Neural cell (in vitro differentiated cells): Measurements from ENCODE around the gene MEGF9. TPM values are rescaled to one million over a fixed set of nuclear protein-coding genes. Genes with fewer than 3 reads are reported as not detected.

Experiments
- H2AFZ ChIP-seq: fragments of 200-600, 300-800 bp; sonication (generic), shearing (Covaris generic); 2 replicates; pipeline ENCODE4 v1.6.0; 2014; ENCODE audit warnings: low read depth, mild to moderate bottlenecking, antibody characterized with exemption, low read length, moderate library complexity
- H3F3A ChIP-seq: fragments of 200-600 bp; shearing (Covaris generic); 2 replicates; pipeline ENCODE4 v1.6.1; 2016; ENCODE audit warnings: mild to moderate bottlenecking, moderate library complexity, mixed read lengths, antibody characterized with exemption, low read length; ENCODE audit not compliant: insufficient read depth, poor library complexity, severe bottlenecking
- H3K27ac ChIP-seq: fragments of 200-600, 300-800 bp; sonication (generic), shearing (Covaris generic); 2 replicates; pipeline ENCODE4 v1.5.1; 2014; ENCODE audit warnings: mild to moderate bottlenecking, low read length, moderate library complexity
- H3K27me3 ChIP-seq: fragments of 300-800, 200-600 bp; sonication (generic), shearing (Covaris generic); 2 replicates; pipeline ENCODE4 v1.6.0; 2014; ENCODE audit warnings: mild to moderate bottlenecking, low read depth, low read length, moderate library complexity; ENCODE audit not compliant: insufficient read depth
- H3K36me3 ChIP-seq: fragments of 300-800, 200-600 bp; sonication (generic), shearing (Covaris generic); 2 replicates; pipeline ENCODE4 v1.5.1; 2014; ENCODE audit warnings: mild to moderate bottlenecking, antibody characterized with exemption, low read length, moderate library complexity; ENCODE audit not compliant: insufficient read depth
- H3K4me2 ChIP-seq: fragments of 300-800, 200-600 bp; sonication (generic), shearing (Covaris generic); 2 replicates; pipeline ENCODE4 v1.6.0; 2014; ENCODE audit warnings: mild to moderate bottlenecking, low read length
- H3K4me3 ChIP-seq: fragments of 300-800, 200-600 bp; sonication (generic), shearing (Covaris generic); 2 replicates; pipeline ENCODE4 v1.5.1; 2014; ENCODE audit warnings: mild to moderate bottlenecking, low read length, moderate library complexity
- H3K79me2 ChIP-seq: fragments of 200-600 bp; shearing (Covaris generic); replicated peaks from 2 replicates; pipeline ENCODE4 v1.6.0; 2014; ENCODE audit warnings: mild to moderate bottlenecking, low read length, moderate library complexity; ENCODE audit not compliant: insufficient read depth
- H3K9ac ChIP-seq: fragments of 300-800, 200-600 bp; sonication (generic), shearing (Covaris generic); 2 replicates; pipeline ENCODE4 v1.6.1; 2016; ENCODE audit warnings: mild to moderate bottlenecking, low read length, mixed read lengths
- H3K9me2 ChIP-seq: fragments of 200-600 bp; shearing (Covaris generic); 2 replicates; pipeline ENCODE4 v1.6.1; 2016; ENCODE audit warnings: mild to moderate bottlenecking, low read length, mixed read lengths; ENCODE audit not compliant: insufficient read depth
- H3K9me3 ChIP-seq: fragments of 200-600, 300-800 bp; sonication (generic), shearing (Covaris generic); 2 replicates; pipeline ENCODE4 v1.6.1; 2016; ENCODE audit warnings: mild to moderate bottlenecking, mixed run types, low read length, moderate library complexity, mixed read lengths
- H4K20me1 ChIP-seq: fragments of 200-600 bp; shearing (Covaris generic); 2 replicates; pipeline ENCODE4 v1.6.1; 2016; ENCODE audit warnings: mild to moderate bottlenecking, mixed run types; ENCODE audit not compliant: insufficient read depth
- CTCF ChIP-seq: fragments of 450-650 bp; IDR thresholded peaks from 2 replicates; pipeline ENCODE4 v1.5.1; 2014; ENCODE audit warnings: antibody characterized with exemption, mild to moderate bottlenecking, moderate library complexity; ENCODE audit not compliant: poor library complexity, severe bottlenecking
- EP300 ChIP-seq: fragments of 450-650 bp; conservative IDR thresholded peaks from 2 replicates; pipeline ENCODE4 v1.6.1; 2014; ENCODE audit warnings: antibody characterized with exemption, mild to moderate bottlenecking, moderate library complexity; ENCODE audit not compliant: poor library complexity, severe bottlenecking
- EZH2 ChIP-seq: fragments of 200-600, 300-800 bp; shearing (Covaris generic), sonication (generic); IDR thresholded peaks from 2 replicates; pipeline ENCODE4 v1.6.1; 2014; ENCODE audit warnings: antibody characterized with exemption, low read length, borderline replicate concordance, mild to moderate bottlenecking; ENCODE audit not compliant: insufficient read depth, poor library complexity, severe bottlenecking
- MXI1 ChIP-seq: fragments of 450-650 bp; conservative IDR thresholded peaks from 2 replicates; pipeline ENCODE4 v1.6.1; 2014; ENCODE audit warnings: antibody characterized with exemption, mild to moderate bottlenecking; ENCODE audit not compliant: poor library complexity, severe bottlenecking
- POLR2AphosphoS5 ChIP-seq: IDR thresholded peaks from 2 replicates; pipeline ENCODE4 v1.6.1; 2012
- RAD21 ChIP-seq: fragments of 450-650 bp; conservative IDR thresholded peaks from 2 replicates; pipeline ENCODE4 v1.6.1; 2014; ENCODE audit warnings: antibody characterized with exemption, mild to moderate bottlenecking, moderate library complexity
- REST ChIP-seq: IDR thresholded peaks from 2 replicates; pipeline ENCODE4 v1.6.1; 2012; ENCODE audit warnings: borderline replicate concordance
- SMC3 ChIP-seq: fragments of 450-650 bp; conservative IDR thresholded peaks from 2 replicates; pipeline ENCODE4 v1.6.1; 2014; ENCODE audit warnings: antibody characterized with exemption, mild to moderate bottlenecking, moderate library complexity; ENCODE audit not compliant: poor library complexity
- TAF1 ChIP-seq: IDR thresholded peaks from 2 replicates; pipeline ENCODE4 v1.6.1; 2012; ENCODE audit warnings: low read depth
- polyA plus RNA-seq: library from polyadenylated mRNA; depleted of rRNA; stranded (reverse); fragments of >200 nt; gene quantifications from 2 replicates; pipeline ENCODE4 v1.2.3, GENCODE V29; 2014

The MEGF9 gene
- polyA plus RNA-seq, 1 donor from 2014 or later, result 35.0 TPM

GRCh38 chr9:120603591-120603990 is 110.7 kb downstream of the MEGF9 start:
- no peaks in the 10 kb centered on the region for H4K20me1 ChIP-seq
- H3K4me2 ChIP-seq, result no peak overlapping the region
- no peaks in the 10 kb centered on the region for H3F3A ChIP-seq
- H3K79me2 ChIP-seq, result no peaks in the 10 kb centered on the region
- no peaks in the 10 kb centered on the region for H3K9me2 ChIP-seq
- H3K36me3 ChIP-seq, result peaks cover 20% of the 10 kb centered on the region
- H3K4me3 ChIP-seq, result no peak overlapping the region
- no peak overlapping the region for H2AFZ ChIP-seq
- no peaks in the 10 kb centered on the region for H3K9me3 ChIP-seq
- H3K9ac ChIP-seq, result no peak overlapping the region
- no peak for TF ChIP-seq EZH2
- no peaks in the 10 kb centered on the region for H3K27me3 ChIP-seq
- no peak overlapping the region for H3K27ac ChIP-seq

- peaks cover 20% of the 10 kb centered on the region for H3K36me3 ChIP-seq
- H3K9ac ChIP-seq, result no peak overlapping the region
- H3K4me2 ChIP-seq, result no peak overlapping the region
- H3K79me2 ChIP-seq, result no peaks in the 10 kb centered on the region
- H3K9me3 ChIP-seq, result no peaks in the 10 kb centered on the region
- H3K9me2 ChIP-seq, result no peaks in the 10 kb centered on the region
- H2AFZ ChIP-seq, result no peak overlapping the region
- H4K20me1 ChIP-seq, result no peaks in the 10 kb centered on the region
- TF ChIP-seq MXI1, result no peak
- H3K27ac ChIP-seq, result no peak overlapping the region
- H3K4me3 ChIP-seq, result no peak overlapping the region
- no peaks in the 10 kb centered on the region for H3K27me3 ChIP-seq
- H3F3A ChIP-seq, result no peaks in the 10 kb centered on the region
Measured at GRCh38 chr9:120603010-120603409, 111.3 kb downstream of the MEGF9 start.

GRCh38 chr9:120593955-120594277 is 120.4 kb downstream of the MEGF9 start:
- no peaks in the 10 kb centered on the region for H3K36me3 ChIP-seq
- H3K4me3 ChIP-seq, result no peak overlapping the region
- no peak overlapping the region for H3K4me2 ChIP-seq
- no peaks in the 10 kb centered on the region for H3K9me3 ChIP-seq
- H3K27ac ChIP-seq, result no peak overlapping the region
- no peaks in the 10 kb centered on the region for H3K27me3 ChIP-seq
- TF ChIP-seq EZH2, result no peak
- TF ChIP-seq POLR2AphosphoS5, result no peak
- no peak for TF ChIP-seq CTCF
- TF ChIP-seq TAF1, result no peak
- TF ChIP-seq MXI1, result no peak
- TF ChIP-seq REST, result no peak
- no peak for TF ChIP-seq SMC3
- no peak for TF ChIP-seq RAD21
- TF ChIP-seq EP300, result no peak
- H4K20me1 ChIP-seq, result no peaks in the 10 kb centered on the region
- no peak overlapping the region for H2AFZ ChIP-seq
- no peak overlapping the region for H3K9ac ChIP-seq
- H3F3A ChIP-seq, result no peaks in the 10 kb centered on the region
- H3K9me2 ChIP-seq, result no peaks in the 10 kb centered on the region
- no peaks in the 10 kb centered on the region for H3K79me2 ChIP-seq
